IMR-90 (cell line): ENCODE measurements around the gene ASTL. TPM values are rescaled to one million over a fixed set of nuclear protein-coding genes. Genes with fewer than 3 reads are reported as not detected.

ENCODE experiments used
- ATAC-seq: fragments of 200-7000 bp; cut with Tn5 transposase; 2 replicates; pipeline ENCODE4 v1.9.1; 2020; ENCODE audit warnings: low read depth, mild to moderate bottlenecking, moderate library complexity
- BruUV-seq: library from RNA; stranded (reverse); fragments of 400-500 nt; replicated peaks from 2 replicates; lab custom pipeline; 2021; lab: Mats Ljungman, UMichigan
- CTCF ChIA-PET: fragments of 300-600 bp; formaldehyde crosslinking; extraction: SDS; loops from one replicate; lab custom pipeline; 2021; ENCODE audit warnings: antibody characterized with exemption; lab: Yijun Ruan, JAX
- POLR2A ChIA-PET: fragments of 300-600 bp; sonication (Branson Sonifier 250); formaldehyde crosslinking; loops from one replicate; lab custom pipeline; 2022; ENCODE audit warnings: antibody characterized with exemption; ENCODE audit not compliant: unreplicated experiment; lab: Charles Lee
- DNase-seq: peaks from one replicate; pipeline ENCODE4 v3.0.0; 2013
- H2AFZ ChIP-seq: replicated peaks from 2 replicates; pipeline ENCODE3; 2013; ENCODE audit warnings: low read length, mild to moderate bottlenecking; ENCODE audit not compliant: poor library complexity
- H2AK5ac ChIP-seq: 2 replicates; pipeline ENCODE4 v1.6.1; 2013; ENCODE audit warnings: low read depth, low read length, inconsistent platforms
- H2AK9ac ChIP-seq: replicated peaks from 2 replicates; pipeline ENCODE3; 2013; ENCODE audit warnings: mild to moderate bottlenecking, low read depth, low read length, moderate library complexity; ENCODE audit not compliant: poor library complexity
- H2BK120ac ChIP-seq: 2 replicates; pipeline ENCODE4 v1.6.1; 2013; ENCODE audit warnings: low read depth, low read length, inconsistent platforms
- H2BK15ac ChIP-seq: 3 replicates; pipeline ENCODE4 v1.6.1; 2013; ENCODE audit warnings: low read depth, low read length, inconsistent platforms
- H2BK20ac ChIP-seq: 2 replicates; pipeline ENCODE4 v1.6.1; 2013; ENCODE audit warnings: low read depth, mild to moderate bottlenecking, inconsistent platforms, low read length, moderate library complexity
- H2BK5ac ChIP-seq: 2 replicates; pipeline ENCODE4 v1.6.1; 2013; ENCODE audit warnings: mild to moderate bottlenecking, low read depth, low read length, inconsistent platforms; ENCODE audit not compliant: poor library complexity, severe bottlenecking
- H3K14ac ChIP-seq: replicated peaks from 2 replicates; pipeline ENCODE4 v1.6.1; 2013; ENCODE audit warnings: low read depth, low read length, inconsistent platforms
- H3K18ac ChIP-seq: 2 replicates; pipeline ENCODE4 v1.6.1; 2013; ENCODE audit warnings: low read depth, low read length, control low read depth
- H3K23ac ChIP-seq: 2 replicates; pipeline ENCODE4 v1.6.1; 2013; ENCODE audit warnings: low read depth, low read length, inconsistent platforms
- H3K27ac ChIP-seq: 2 replicates; pipeline ENCODE4 v1.5.1; 2013; ENCODE audit warnings: mild to moderate bottlenecking, control low read depth, low read length; ENCODE audit not compliant: insufficient read depth
- H3K27me3 ChIP-seq: 2 replicates; pipeline ENCODE4 v1.6.1; 2013; ENCODE audit warnings: low read length; ENCODE audit not compliant: control insufficient read depth, insufficient read depth
- H3K36me3 ChIP-seq: 2 replicates; pipeline ENCODE4 v1.6.1; 2013; ENCODE audit warnings: low read length, mixed read lengths; ENCODE audit not compliant: control insufficient read depth, insufficient read depth
- H3K4ac ChIP-seq: 2 replicates; pipeline ENCODE4 v1.6.1; 2013; ENCODE audit warnings: low read depth, low read length, inconsistent platforms
- H3K4me1 ChIP-seq: 2 replicates; pipeline ENCODE4 v1.6.1; 2013; ENCODE audit warnings: low read length, mixed read lengths; ENCODE audit not compliant: control insufficient read depth, insufficient read depth
- H3K4me2 ChIP-seq: 2 replicates; pipeline ENCODE4 v1.6.1; 2013; ENCODE audit warnings: low read depth, mild to moderate bottlenecking, control low read depth, low read length, moderate library complexity
- H3K4me3 ChIP-seq: 2 replicates; pipeline ENCODE4 v1.5.1; 2013; ENCODE audit warnings: low read depth, mild to moderate bottlenecking, control low read depth, low read length, moderate library complexity; ENCODE audit not compliant: insufficient read depth
- H3K56ac ChIP-seq: 2 replicates; pipeline ENCODE4 v1.6.1; 2013; ENCODE audit warnings: low read length, inconsistent platforms; ENCODE audit not compliant: insufficient read depth; ENCODE audit errors: extremely low read depth
- H3K79me1 ChIP-seq, 2 experiments: 2 replicates each; pipeline ENCODE4 v1.6.1; 2013; ENCODE audit warnings: low read length in 2 of 2, inconsistent platforms in 1 of 2, low read depth in 1 of 2
- H3K9ac ChIP-seq: 2 replicates; pipeline ENCODE4 v1.6.1; 2013; ENCODE audit warnings: low read depth, low read length, control low read depth
- H3K9me1 ChIP-seq: 2 replicates; pipeline ENCODE4 v1.6.1; 2013; ENCODE audit warnings: low read length, inconsistent platforms; ENCODE audit not compliant: insufficient read depth
- H3K9me3 ChIP-seq: 2 replicates; pipeline ENCODE4 v1.6.1; 2013; ENCODE audit warnings: low read length; ENCODE audit not compliant: control insufficient read depth, insufficient read depth
- H4K20me1 ChIP-seq: 2 replicates; pipeline ENCODE4 v1.6.1; 2013; ENCODE audit warnings: low read length, inconsistent platforms; ENCODE audit not compliant: insufficient read depth
- H4K5ac ChIP-seq: 2 replicates; pipeline ENCODE4 v1.6.1; 2013; ENCODE audit warnings: mild to moderate bottlenecking, low read depth, low read length, control low read depth
- H4K8ac ChIP-seq, 2 experiments: 2 replicates each; pipeline ENCODE4 v1.6.1; 2013; ENCODE audit warnings: low read depth in 2 of 2, low read length in 2 of 2, control low read depth in 1 of 2, inconsistent platforms in 1 of 2
- H4K91ac ChIP-seq: 2 replicates; pipeline ENCODE4 v1.6.1; 2013; ENCODE audit warnings: low read depth, low read length, inconsistent platforms; ENCODE audit not compliant: insufficient read depth
- ELK1 ChIP-seq: fragments of 150-350 bp; IDR thresholded peaks from 2 replicates; pipeline ENCODE4 v1.6.1; 2016; ENCODE audit warnings: low read depth, mild to moderate bottlenecking, low read length, moderate library complexity, borderline replicate concordance
- FOS ChIP-seq: fragments of 150-350 bp; IDR thresholded peaks from 2 replicates; pipeline ENCODE4 v1.6.1; 2016; ENCODE audit warnings: low read depth, low read length
- MAFK ChIP-seq: IDR thresholded peaks from 2 replicates; pipeline ENCODE4 v1.6.1; 2012; ENCODE audit warnings: low read depth, low read length, improper control_type of control experiment
- MAZ ChIP-seq: IDR thresholded peaks from 2 replicates; pipeline ENCODE4 v1.6.1; 2012; ENCODE audit warnings: low read depth, mild to moderate bottlenecking, low read length, improper control_type of control experiment, moderate library complexity, borderline replicate concordance
- POLR2A ChIP-seq: IDR thresholded peaks from 2 replicates; pipeline ENCODE4 v1.6.1; 2012; ENCODE audit warnings: mild to moderate bottlenecking, low read depth, low read length
- WGBS, 2 experiments: methylation state at CpG; one replicate each; pipeline versions ENCODE4 v1.1.5 to v1.1.7; 2013; ENCODE audit warnings: missing lambda C conversion rate in 2 of 2; ENCODE audit not compliant: insufficient read length in 1 of 2; ENCODE audit errors: extremely low coverage in 2 of 2; 5-methylcytosine and 5-hydroxymethylcytosine counted together
- dilution Hi-C: fragments of 300-500 bp; cut with HindIII; formaldehyde crosslinking; loops from one replicate; pipeline ENCODE4 v1.14.3; 2018; ENCODE audit warnings: low sequenced_read_pairs; ENCODE audit not compliant: unreplicated experiment
- in situ Hi-C: fragments of 300-500 bp; cut with MboI; formaldehyde crosslinking; loops from 3 replicates; pipeline ENCODE4 v1.14.3; 2019; ENCODE audit warnings: low sequenced_read_pairs, inconsistent platforms, mixed read lengths
- intact Hi-C: fragments of 100-400 bp; cut with micrococcal nuclease; formaldehyde crosslinking; loops from 2 replicates; pipeline ENCODE4 v1.10.0; 2022
- polyA plus RNA-seq, 3 experiments: library from polyadenylated mRNA; depleted of rRNA; stranded (reverse); fragments of >200 nt; gene quantifications; 2 replicates each; pipeline ENCODE4 v1.2.3, GENCODE V29; 2012; ENCODE audit warnings: low replicate concordance in 1 of 3
- total RNA-seq: library from RNA; depleted of rRNA; stranded (reverse); fragments of >200 nt; gene quantifications from 2 replicates; pipeline ENCODE4 v1.2.3, GENCODE V29; 2012
- TF ChIP-seq, protein P1 (sequence below): fragments of 150-350 bp; IDR thresholded peaks from 2 replicates; pipeline ENCODE4 v1.6.1; 2017; ENCODE audit warnings: mild to moderate bottlenecking, antibody characterized with exemption, low read length, low read depth

The ASTL gene
- total and polyA plus RNA-seq, 2 of the 4 experiments (the other 2 are of a cell fraction): not detected

GRCh38 chr2:96116424-96116878 is 21.9 kb downstream of the ASTL start, which contains the start of gene ADRA2B:
ADRA2B (minus strand) TSS chr2:96116571; CDS start chr2:96116149, 422 bp downstream.
- DNase-seq: no peak
- in situ Hi-C loops: loop anchor here (25.0 kb wide), 1 partner anchor 104 kb away; no protein-coding TSS in a partner anchor
- Histone ChIP-seq H3K36me3 (no peaks in the 10 kb centered on the region), H3K4me1 (peaks cover 2% of the 10 kb centered on the region; the same call in 1 of the 2 replicates), H3K18ac (no peak within 1 kb of the TSS), H3K27ac (no peak within 1 kb of the TSS), H3K9ac (no peak within 1 kb of the TSS), H2BK15ac (no peak within 1 kb of the TSS), H4K20me1 (0 out of 2 replicates have a peak, but pooled peaks cover 4% of the 10 kb centered on the region), H2AK9ac (peak within 1 kb of the TSS; percentile 72), H2BK120ac (no peak within 1 kb of the TSS), H2AFZ (peak within 1 kb of the TSS; percentile 91), H3K4me3 (0 out of 2 replicates have a peak within 1 kb of the TSS, but pooled peaks have one; percentile 8), H3K4me2 (peak within 1 kb of the TSS; percentile 91), H2BK5ac (no peak within 1 kb of the TSS), H3K9me1 (no peaks in the 10 kb centered on the region), H3K4ac (no peak within 1 kb of the TSS), H3K23ac (no peak within 1 kb of the TSS; the same call in none of the 2 replicates), H3K9me3 (no peaks in the 10 kb centered on the region; the same call in 1 of the 2 replicates), H3K79me1 (no peaks in the 10 kb centered on the region), H4K91ac (no peak within 1 kb of the TSS), H2AK5ac (no peak within 1 kb of the TSS), H4K5ac (no peak within 1 kb of the TSS), H3K27me3 (peaks cover 84% of the 10 kb centered on the region), H4K8ac (no peak within 1 kb of the TSS), H3K56ac (no peak within 1 kb of the TSS), H2BK20ac (no peak within 1 kb of the TSS), H3K14ac (no peak within 1 kb of the TSS)
- BruUV-seq: no TSS peak
- ATAC-seq: peak; percentile 57
- intact Hi-C loops: no loop called here
- ChIA-PET CTCF (interaction anchor here (0.6 to 1.7 kb wide), 7 partner anchors 10 to 124 kb away, joined by 3 to 5 read pairs (median 4); no protein-coding TSS in a partner anchor), POLR2A (no interaction called here)
- no peak for TF ChIP-seq MAZ
- no peak for TF ChIP-seq MAFK
- TF ChIP-seq FOS: no peak
- TF ChIP-seq, protein P1, sequence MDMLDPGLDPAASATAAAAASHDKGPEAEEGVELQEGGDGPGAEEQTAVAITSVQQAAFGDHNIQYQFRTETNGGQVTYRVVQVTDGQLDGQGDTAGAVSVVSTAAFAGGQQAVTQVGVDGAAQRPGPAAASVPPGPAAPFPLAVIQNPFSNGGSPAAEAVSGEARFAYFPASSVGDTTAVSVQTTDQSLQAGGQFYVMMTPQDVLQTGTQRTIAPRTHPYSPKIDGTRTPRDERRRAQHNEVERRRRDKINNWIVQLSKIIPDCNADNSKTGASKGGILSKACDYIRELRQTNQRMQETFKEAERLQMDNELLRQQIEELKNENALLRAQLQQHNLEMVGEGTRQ: no peak
- TF ChIP-seq ELK1: no peak
- TF ChIP-seq POLR2A: no peak
- 0% methylated on average over 17 of the region's 64 CpGs; no CpG with 5 or more reads in 1 of the 2 experiments for WGBS, 2 experiments
- dilution Hi-C loops: no loop called here
